Keratinocyte (primary cell): Measurements from ENCODE around the gene NKX2-2. TPM values are rescaled to one million over a fixed set of nuclear protein-coding genes. Genes with fewer than 3 reads are reported as not detected.

Experiments used
- DNase-seq: peaks from one replicate; pipeline ENCODE4 v3.0.0-alpha.2; 2011; ENCODE audit warnings: low read depth, missing footprints, low spot score
- FAIRE-seq: peaks from 2 replicates; lab custom pipeline; 2011; peaks lifted over from hg19 to GRCh38; lab: Jason Lieb, UNC
- H2AFZ ChIP-seq: 2 replicates; pipeline ENCODE4 v1.6.0; 2012; ENCODE audit warnings: low read length, control low read depth, inconsistent platforms; ENCODE audit not compliant: control insufficient read depth
- H3K27ac ChIP-seq: 2 replicates; pipeline ENCODE4 v1.5.1; 2011; ENCODE audit warnings: low read length; ENCODE audit not compliant: control insufficient read depth, insufficient read depth
- H3K27me3 ChIP-seq: 3 replicates; pipeline ENCODE4 v1.6.0; 2011; ENCODE audit warnings: low read length; ENCODE audit not compliant: control insufficient read depth, insufficient read depth; ENCODE audit errors: extremely low read depth
- H3K36me3 ChIP-seq, 2 experiments: 2 replicates in 1 of 2; 3 replicates in 1 of 2; pipeline ENCODE4 v1.5.1; 2011; ENCODE audit warnings: low read length in 2 of 2, mild to moderate bottlenecking in 1 of 2; ENCODE audit not compliant: control insufficient read depth in 2 of 2, insufficient read depth in 2 of 2; ENCODE audit errors: extremely low read depth in 1 of 2
- H3K4me1 ChIP-seq: 3 replicates; pipeline ENCODE4 v1.5.1; 2011; ENCODE audit warnings: low read length; ENCODE audit not compliant: control insufficient read depth, insufficient read depth; ENCODE audit errors: extremely low read depth
- H3K4me2 ChIP-seq: 3 replicates; pipeline ENCODE4 v1.6.0; 2011; ENCODE audit warnings: low read depth, low read length; ENCODE audit not compliant: control insufficient read depth, insufficient read depth; ENCODE audit errors: extremely low read depth
- H3K4me3 ChIP-seq, 3 experiments: fragments of 200-600 bp in 1 of 3; sonication (generic) in 1 of 3; 2 replicates in 2 of 3; 3 replicates in 1 of 3; pipeline ENCODE4 v1.5.1; 2011 to 2016; ENCODE audit warnings: low read length in 3 of 3, mild to moderate bottlenecking in 3 of 3, control low read depth in 2 of 3, inconsistent platforms in 1 of 3, low read depth in 1 of 3, mixed read lengths in 1 of 3, mixed run types in 1 of 3, moderate library complexity in 1 of 3; ENCODE audit not compliant: control insufficient read depth in 2 of 3, insufficient read depth in 2 of 3; ENCODE audit errors: extremely low read depth in 1 of 3
- H3K79me2 ChIP-seq: 2 replicates; pipeline ENCODE4 v1.6.0; 2012; ENCODE audit warnings: low read length; ENCODE audit not compliant: control insufficient read depth, insufficient read depth
- H3K9ac ChIP-seq: 3 replicates; pipeline ENCODE4 v1.6.0; 2011; ENCODE audit warnings: low read length; ENCODE audit not compliant: control insufficient read depth, insufficient read depth; ENCODE audit errors: extremely low read depth
- H3K9me1 ChIP-seq: 3 replicates; pipeline ENCODE4 v1.6.0; 2011; ENCODE audit warnings: low read length; ENCODE audit not compliant: control insufficient read depth, insufficient read depth; ENCODE audit errors: extremely low read depth
- H3K9me3 ChIP-seq: 2 replicates; pipeline ENCODE4 v1.5.1; 2012; ENCODE audit warnings: low read depth, low read length; ENCODE audit not compliant: control insufficient read depth
- H4K20me1 ChIP-seq: 3 replicates; pipeline ENCODE4 v1.6.0; 2011; ENCODE audit warnings: low read length; ENCODE audit not compliant: control insufficient read depth, insufficient read depth; ENCODE audit errors: extremely low read depth
- EZH2 ChIP-seq: IDR thresholded peaks from one replicate; pipeline ENCODE4 v1.6.1; 2012; ENCODE audit warnings: inconsistent platforms, mild to moderate bottlenecking, low read length, moderate library complexity
- dilution Hi-C: fragments of 300-500 bp; cut with MboI; formaldehyde crosslinking; loops from one replicate; pipeline ENCODE4 v1.7.0; 2020; ENCODE audit warnings: low sequenced_read_pairs; ENCODE audit not compliant: extremely low pct_ligation_motif_present
- polyA plus RNA-seq, 5 experiments: library from polyadenylated mRNA; depleted of rRNA in 3 of 5; stranded (reverse) in 3 of 5; stranded (forward) in 1 of 5; unstranded in 1 of 5; fragments of >200 nt; gene quantifications; 1 replicate in 1 of 5; 2 replicates in 3 of 5; 3 replicates in 1 of 5; pipeline versions ENCODE4 v1.2.1 to v1.2.3, GENCODE V29; 2011 to 2012; ENCODE audit warnings: missing spikeins in 2 of 5, low read depth in 1 of 5, low replicate concordance in 1 of 5
- TF ChIP-seq, protein P1 (sequence below), 3 experiments: IDR thresholded peaks in 1 of 3; conservative IDR thresholded peaks in 1 of 3; optimal IDR thresholded peaks in 1 of 3; 2 replicates in 2 of 3; 3 replicates in 1 of 3; pipeline versions ENCODE3 to v1.5.1; 2011; ENCODE audit warnings: low read length in 3 of 3, mild to moderate bottlenecking in 3 of 3, moderate library complexity in 2 of 3, control low read depth in 1 of 3, inconsistent platforms in 1 of 3; ENCODE audit not compliant: insufficient read depth in 2 of 3; ENCODE audit errors: extremely low read depth in 1 of 3

NKX2-2 gene
- polyA plus RNA-seq, 1 donor (not counting 4 experiments of a cell fraction or from before 2014, with no cell fraction given) = not detected

DNA sequence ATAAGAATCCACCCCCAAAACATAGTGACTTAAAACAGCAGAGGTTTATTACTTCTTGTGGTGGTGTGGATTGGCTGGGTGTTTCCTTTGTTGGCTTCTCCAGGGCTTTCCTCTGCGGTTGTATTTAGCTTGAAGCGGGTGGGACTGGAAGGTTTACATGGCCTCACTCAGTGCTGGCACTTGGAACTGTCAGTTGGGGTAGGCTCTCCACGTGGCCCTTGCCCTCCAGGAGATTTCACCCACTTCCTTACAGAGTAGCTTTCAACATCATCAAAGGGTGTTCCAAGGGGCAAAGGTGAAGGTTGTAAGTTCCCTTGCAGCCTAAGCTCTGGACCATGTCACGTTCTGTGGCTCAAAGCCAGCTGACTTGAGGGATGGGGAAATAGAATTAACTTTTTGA, 32.5 kb upstream of the NKX2-2 start:
- TF ChIP-seq, protein P1, sequence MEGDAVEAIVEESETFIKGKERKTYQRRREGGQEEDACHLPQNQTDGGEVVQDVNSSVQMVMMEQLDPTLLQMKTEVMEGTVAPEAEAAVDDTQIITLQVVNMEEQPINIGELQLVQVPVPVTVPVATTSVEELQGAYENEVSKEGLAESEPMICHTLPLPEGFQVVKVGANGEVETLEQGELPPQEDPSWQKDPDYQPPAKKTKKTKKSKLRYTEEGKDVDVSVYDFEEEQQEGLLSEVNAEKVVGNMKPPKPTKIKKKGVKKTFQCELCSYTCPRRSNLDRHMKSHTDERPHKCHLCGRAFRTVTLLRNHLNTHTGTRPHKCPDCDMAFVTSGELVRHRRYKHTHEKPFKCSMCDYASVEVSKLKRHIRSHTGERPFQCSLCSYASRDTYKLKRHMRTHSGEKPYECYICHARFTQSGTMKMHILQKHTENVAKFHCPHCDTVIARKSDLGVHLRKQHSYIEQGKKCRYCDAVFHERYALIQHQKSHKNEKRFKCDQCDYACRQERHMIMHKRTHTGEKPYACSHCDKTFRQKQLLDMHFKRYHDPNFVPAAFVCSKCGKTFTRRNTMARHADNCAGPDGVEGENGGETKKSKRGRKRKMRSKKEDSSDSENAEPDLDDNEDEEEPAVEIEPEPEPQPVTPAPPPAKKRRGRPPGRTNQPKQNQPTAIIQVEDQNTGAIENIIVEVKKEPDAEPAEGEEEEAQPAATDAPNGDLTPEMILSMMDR (optimal IDR thresholded peaks at IDR 0.05 in 1 of 3, IDR thresholded peaks at IDR 0.05 in 1 of 3, conservative IDR thresholded peaks at IDR 0.05 in 1 of 3; ENCODE audit: extremely low read depth in 1 of 3, insufficient read depth in 2 of 3, low read length in 3 of 3) = no peak
- TF ChIP-seq EZH2 = no peak
- H3K9me1 ChIP-seq = no peaks in the 10 kb centered on the region
- H3K9ac ChIP-seq = no peak overlapping the region
- H3K27me3 ChIP-seq = no peaks in the 10 kb centered on the region
- H3K4me1 ChIP-seq = no peaks in the 10 kb centered on the region
- no peak overlapping the region for H3K4me2 ChIP-seq
- no peak overlapping the region for H3K4me3 ChIP-seq
- no peak for FAIRE-seq
- no peaks in the 10 kb centered on the region for H3K36me3 ChIP-seq
- no peak for DNase-seq
- no peaks in the 10 kb centered on the region for H3K9me3 ChIP-seq
- dilution Hi-C loops = no loop called here
- H4K20me1 ChIP-seq = no peaks in the 10 kb centered on the region
- no peaks in the 10 kb centered on the region for H3K79me2 ChIP-seq
- no peak overlapping the region for H3K27ac ChIP-seq
- no peak overlapping the region for H2AFZ ChIP-seq

DNA sequence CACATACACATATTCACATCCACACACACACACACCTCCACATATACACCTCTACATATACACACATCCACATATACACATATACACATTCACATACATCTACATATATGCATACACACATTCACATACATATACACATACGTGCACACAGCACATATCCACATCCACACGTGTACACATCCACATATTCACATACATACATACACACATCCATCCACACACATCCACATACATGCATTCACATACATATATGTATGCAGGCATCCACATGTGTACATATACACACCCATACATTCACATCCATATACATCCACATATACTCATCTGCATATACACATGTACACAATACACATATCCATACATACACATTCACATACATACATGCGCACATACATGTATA, 25.6 kb upstream of the NKX2-2 start:
- TF ChIP-seq, protein P1 (optimal IDR thresholded peaks at IDR 0.05 in 1 of 3, IDR thresholded peaks at IDR 0.05 in 1 of 3, conservative IDR thresholded peaks at IDR 0.05 in 1 of 3; ENCODE audit: extremely low read depth in 1 of 3, insufficient read depth in 2 of 3, low read length in 3 of 3) = no peak
- TF ChIP-seq EZH2 = no peak
- H3K79me2 ChIP-seq = no peaks in the 10 kb centered on the region
- H4K20me1 ChIP-seq = no peaks in the 10 kb centered on the region
- H3K36me3 ChIP-seq = no peaks in the 10 kb centered on the region
- dilution Hi-C loops = no loop called here
- H3K4me1 ChIP-seq = no peaks in the 10 kb centered on the region
- FAIRE-seq (no peak), DNase-seq (no peak)
- H3K4me3 ChIP-seq = no peak overlapping the region
- H2AFZ ChIP-seq = no peak overlapping the region
- no peaks in the 10 kb centered on the region for H3K27me3 ChIP-seq
- H3K9me1 ChIP-seq = no peaks in the 10 kb centered on the region
- no peaks in the 10 kb centered on the region for H3K9me3 ChIP-seq
- H3K9ac ChIP-seq = no peak overlapping the region
- no peak overlapping the region for H3K4me2 ChIP-seq
- no peak overlapping the region for H3K27ac ChIP-seq
